OCI-LY1 (cell line): ENCODE measurements around the gene SLC22A3.

Experiments
- H2AFZ ChIP-seq: fragments of 200-600 bp; sonication (generic), shearing (Covaris generic); 2 replicates; pipeline ENCODE4 v1.6.0; 2014; ENCODE audit warnings: antibody characterized with exemption, mild to moderate bottlenecking, low read length
- H3F3A ChIP-seq: fragments of 200-600 bp; sonication (generic), shearing (Covaris generic); 2 replicates; pipeline ENCODE4 v1.6.0; 2014; ENCODE audit warnings: mild to moderate bottlenecking, antibody characterized with exemption, low read length, moderate library complexity; ENCODE audit not compliant: insufficient read depth
- H3K27ac ChIP-seq: fragments of 200-600 bp; sonication (generic); 2 replicates; pipeline ENCODE4 v1.5.1; 2014; ENCODE audit warnings: low read length, mixed run types, mild to moderate bottlenecking, low read depth; ENCODE audit not compliant: poor library complexity, severe bottlenecking
- H3K27me3 ChIP-seq: fragments of 200-600 bp; sonication (generic); 2 replicates; pipeline ENCODE4 v1.6.0; 2014; ENCODE audit warnings: antibody characterized with exemption, mild to moderate bottlenecking, low read length, moderate library complexity; ENCODE audit not compliant: insufficient read depth
- H3K36me3 ChIP-seq: fragments of 200-600 bp; sonication (generic); 2 replicates; pipeline ENCODE4 v1.6.1; 2014; ENCODE audit warnings: mild to moderate bottlenecking, antibody characterized with exemption, low read length, moderate library complexity, mixed read lengths; ENCODE audit not compliant: insufficient read depth
- H3K4me1 ChIP-seq: fragments of 200-600 bp; sonication (generic); 2 replicates; pipeline ENCODE4 v1.5.1; 2014; ENCODE audit warnings: mild to moderate bottlenecking, low read length, moderate library complexity; ENCODE audit not compliant: insufficient read depth, severe bottlenecking
- H3K4me2 ChIP-seq: fragments of 200-600 bp; sonication (generic), shearing (Covaris generic); 2 replicates; pipeline ENCODE4 v1.6.1; 2014; ENCODE audit warnings: low read length
- H3K4me3 ChIP-seq: fragments of 200-600 bp; sonication (generic); 2 replicates; pipeline ENCODE4 v1.5.1; 2014; ENCODE audit warnings: low read length, low read depth, mild to moderate bottlenecking, mixed read lengths; ENCODE audit not compliant: poor library complexity, severe bottlenecking
- H3K79me2 ChIP-seq: fragments of 200-600 bp; shearing (Covaris generic); 2 replicates; pipeline ENCODE4 v1.6.1; 2016; ENCODE audit warnings: mixed run types, low read length, mixed read lengths; ENCODE audit not compliant: insufficient read depth
- H3K9ac ChIP-seq: fragments of 200-600 bp; sonication (generic), shearing (Covaris generic); 2 replicates; pipeline ENCODE4 v1.6.1; 2014; ENCODE audit warnings: mild to moderate bottlenecking, low read length, mixed read lengths
- H3K9me2 ChIP-seq: fragments of 200-600 bp; sonication (generic), shearing (Covaris generic); 2 replicates; pipeline ENCODE4 v1.6.1; 2014; ENCODE audit warnings: low read depth, mild to moderate bottlenecking, low read length, mixed read lengths
- H3K9me3 ChIP-seq: fragments of 200-600 bp; shearing (Covaris generic); 2 replicates; pipeline ENCODE4 v1.6.1; 2014; ENCODE audit warnings: low read length, mixed read lengths
- H4K20me1 ChIP-seq: fragments of 200-600 bp; sonication (generic), shearing (Covaris generic); 2 replicates; pipeline ENCODE4 v1.6.0; 2016; ENCODE audit warnings: mild to moderate bottlenecking, low read length; ENCODE audit not compliant: insufficient read depth
- CTCF ChIP-seq: fragments of 200-600 bp; sonication (generic), shearing (Covaris generic); IDR thresholded peaks from 2 replicates; pipeline ENCODE4 v1.5.1; 2017; ENCODE audit warnings: mild to moderate bottlenecking, antibody characterized with exemption, low read length, moderate library complexity, mixed read lengths
- EZH2 ChIP-seq: fragments of 200-600 bp; sonication (generic), shearing (Covaris generic); IDR thresholded peaks from 2 replicates; pipeline ENCODE4 v1.8.0; 2017; ENCODE audit warnings: borderline replicate concordance, mixed run types, mild to moderate bottlenecking, antibody characterized with exemption, low read length, moderate library complexity, mixed read lengths

SLC22A3 gene

GRCh38 chr6:160321729-160322505, 26.3 kb upstream of the SLC22A3 start:
- Histone ChIP-seq H3K9me3 (no peaks in the 10 kb centered on the region), H3K36me3 (no peaks in the 10 kb centered on the region), H3K4me2 (no peak overlapping the region), H3K27ac (no peak overlapping the region), H3K9ac (no peak overlapping the region), H3K9me2 (no peaks in the 10 kb centered on the region), H4K20me1 (no peaks in the 10 kb centered on the region), H3K4me1 (no peaks in the 10 kb centered on the region), H3F3A (no peaks in the 10 kb centered on the region), H3K79me2 (no peaks in the 10 kb centered on the region), H2AFZ (no peak overlapping the region), H3K27me3 (no peaks in the 10 kb centered on the region), H3K4me3 (no peak overlapping the region)
- TF ChIP-seq EZH2 (no peak), CTCF (no peak)

- Histone ChIP-seq H3K27ac (no peak overlapping the region), H4K20me1 (no peaks in the 10 kb centered on the region)
These were observed 20.2 kb upstream of the SLC22A3 start for GRCh38 chr6:160327981-160328380.

GRCh38 chr6:160328447-160328846, 19.7 kb upstream of the SLC22A3 start:
- H3K9me2 ChIP-seq, result no peaks in the 10 kb centered on the region
- no peak for TF ChIP-seq CTCF
- no peak for TF ChIP-seq EZH2
- H3K4me1 ChIP-seq, result no peaks in the 10 kb centered on the region

More at GRCh38 chr6:160327981-160328380, 20.2 kb upstream of the SLC22A3 start:
- Histone ChIP-seq H3K36me3 (no peaks in the 10 kb centered on the region), H3K4me2 (no peak overlapping the region), H3K27me3 (no peaks in the 10 kb centered on the region), H3K4me1 (no peaks in the 10 kb centered on the region), H2AFZ (no peak overlapping the region), H3K9me3 (no peaks in the 10 kb centered on the region), H3F3A (no peaks in the 10 kb centered on the region), H3K9ac (no peak overlapping the region), H3K9me2 (no peaks in the 10 kb centered on the region), H3K4me3 (no peak overlapping the region), H3K79me2 (no peaks in the 10 kb centered on the region)
- TF ChIP-seq EZH2 (no peak), CTCF (no peak)

More at GRCh38 chr6:160328447-160328846, 19.7 kb upstream of the SLC22A3 start:
- Histone ChIP-seq H3K27ac (no peak overlapping the region), H3K4me2 (no peak overlapping the region), H3K4me3 (no peak overlapping the region), H3K27me3 (no peaks in the 10 kb centered on the region), H3K9me3 (no peaks in the 10 kb centered on the region), H3K9ac (no peak overlapping the region), H3F3A (no peaks in the 10 kb centered on the region), H3K79me2 (no peaks in the 10 kb centered on the region), H2AFZ (no peak overlapping the region), H3K36me3 (no peaks in the 10 kb centered on the region), H4K20me1 (no peaks in the 10 kb centered on the region)
